ENCODE measurements around the gene RABGAP1L.
"Not testable (repeated sequence)": the region's sequence is repeated elsewhere in the genome, so short reads cannot be mapped to it uniquely, and the experiment has no call there.

- not testable (repeated sequence) for TF ChIP-seq SP1 (CRISPR knock-in tag; conservative IDR thresholded peaks at IDR 0.05); NR2C2 (CRISPR knock-in tag; IDR thresholded peaks at IDR 0.05); CTCF (IDR thresholded peaks at IDR 0.05); ATF6 (CRISPR knock-in tag; IDR thresholded peaks at IDR 0.05); ATF2 (CRISPR knock-in tag; IDR thresholded peaks at IDR 0.05; ENCODE audit: borderline replicate concordance, low read depth); PRRX2 (CRISPR knock-in tag; IDR thresholded peaks at IDR 0.05); NFYB (CRISPR knock-in tag; conservative IDR thresholded peaks at IDR 0.05; ENCODE audit: low read depth); TCF7 (CRISPR knock-in tag; IDR thresholded peaks at IDR 0.05; ENCODE audit: low read depth); MAX (CRISPR knock-in tag; IDR thresholded peaks at IDR 0.05); HMGXB4 (CRISPR knock-in tag; IDR thresholded peaks at IDR 0.05)
Observed at GRCh38 chr1:174340404-174340803, 181.1 kb downstream of the RABGAP1L start.
